PC-3 (cell line): ENCODE data around the gene UBQLN1.

Experiments
- EZH2 ChIP-seq: fragments of 300-600 bp; sonication (generic); IDR thresholded peaks from one replicate; pipeline ENCODE4 v1.6.1; 2017; ENCODE audit warnings: antibody characterized with exemption, mild to moderate bottlenecking, low read length; ENCODE audit not compliant: unreplicated experiment
- EZH2phosphoT487 ChIP-seq: fragments of 300-600 bp; sonication (generic); IDR thresholded peaks from 2 replicates; pipeline ENCODE4 v1.6.1; 2018; ENCODE audit warnings: mild to moderate bottlenecking, antibody characterized with exemption, low read length, borderline replicate concordance
- TF ChIP-seq, protein P1 (sequence below): fragments of 300-600 bp; sonication (generic); conservative IDR thresholded peaks from 2 replicates; pipeline ENCODE4 v1.5.1; 2017; ENCODE audit warnings: antibody characterized with exemption, low read depth, mild to moderate bottlenecking, low read length

DNA sequence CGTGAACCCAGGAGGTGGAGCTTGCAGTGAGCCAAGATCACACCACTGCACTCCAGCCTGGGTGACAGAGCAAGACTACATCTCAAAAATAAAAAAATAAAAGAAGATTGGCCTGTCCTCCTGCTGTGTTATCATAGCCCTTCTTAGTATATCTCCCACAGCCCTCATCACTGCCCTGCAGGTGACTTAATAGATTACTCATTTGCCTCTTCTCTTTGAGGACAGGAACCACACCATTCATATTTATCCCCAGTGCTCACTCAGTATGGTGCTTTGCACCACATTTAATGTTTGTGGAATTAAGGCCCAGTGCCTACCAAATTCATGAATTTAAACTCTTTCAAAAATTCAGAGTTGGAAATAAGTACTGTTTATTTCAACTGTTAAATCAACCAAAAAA is 74.5 kb downstream of the UBQLN1 start:
- TF ChIP-seq, protein P1, sequence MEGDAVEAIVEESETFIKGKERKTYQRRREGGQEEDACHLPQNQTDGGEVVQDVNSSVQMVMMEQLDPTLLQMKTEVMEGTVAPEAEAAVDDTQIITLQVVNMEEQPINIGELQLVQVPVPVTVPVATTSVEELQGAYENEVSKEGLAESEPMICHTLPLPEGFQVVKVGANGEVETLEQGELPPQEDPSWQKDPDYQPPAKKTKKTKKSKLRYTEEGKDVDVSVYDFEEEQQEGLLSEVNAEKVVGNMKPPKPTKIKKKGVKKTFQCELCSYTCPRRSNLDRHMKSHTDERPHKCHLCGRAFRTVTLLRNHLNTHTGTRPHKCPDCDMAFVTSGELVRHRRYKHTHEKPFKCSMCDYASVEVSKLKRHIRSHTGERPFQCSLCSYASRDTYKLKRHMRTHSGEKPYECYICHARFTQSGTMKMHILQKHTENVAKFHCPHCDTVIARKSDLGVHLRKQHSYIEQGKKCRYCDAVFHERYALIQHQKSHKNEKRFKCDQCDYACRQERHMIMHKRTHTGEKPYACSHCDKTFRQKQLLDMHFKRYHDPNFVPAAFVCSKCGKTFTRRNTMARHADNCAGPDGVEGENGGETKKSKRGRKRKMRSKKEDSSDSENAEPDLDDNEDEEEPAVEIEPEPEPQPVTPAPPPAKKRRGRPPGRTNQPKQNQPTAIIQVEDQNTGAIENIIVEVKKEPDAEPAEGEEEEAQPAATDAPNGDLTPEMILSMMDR, result no peak
- TF ChIP-seq EZH2phosphoT487 (no peak), EZH2 (no peak)
